Testis (tissue), 2 donors: ENCODE data around the gene LRFN5.
A peak's percentile ranks its signal among the peaks of the same experiment; 100 is the strongest.

ENCODE experiments used
- POLR2A ChIP-seq: fragments of 450-650 bp; IDR thresholded peaks from one replicate; pipeline ENCODE4 v1.6.1; 2017; ENCODE audit warnings: antibody characterized with exemption, mild to moderate bottlenecking, moderate library complexity
- TF ChIP-seq, protein P1 (sequence below), 3 experiments: fragments of 450-650 bp in 2 of 3; fragments of 200-600 bp in 1 of 3; sonication (generic) in 1 of 3; IDR thresholded peaks; one replicate each; pipeline ENCODE4 v1.5.1; 2016 to 2019; ENCODE audit warnings: antibody characterized with exemption in 3 of 3, mild to moderate bottlenecking in 2 of 3, moderate library complexity in 1 of 3

DNA sequence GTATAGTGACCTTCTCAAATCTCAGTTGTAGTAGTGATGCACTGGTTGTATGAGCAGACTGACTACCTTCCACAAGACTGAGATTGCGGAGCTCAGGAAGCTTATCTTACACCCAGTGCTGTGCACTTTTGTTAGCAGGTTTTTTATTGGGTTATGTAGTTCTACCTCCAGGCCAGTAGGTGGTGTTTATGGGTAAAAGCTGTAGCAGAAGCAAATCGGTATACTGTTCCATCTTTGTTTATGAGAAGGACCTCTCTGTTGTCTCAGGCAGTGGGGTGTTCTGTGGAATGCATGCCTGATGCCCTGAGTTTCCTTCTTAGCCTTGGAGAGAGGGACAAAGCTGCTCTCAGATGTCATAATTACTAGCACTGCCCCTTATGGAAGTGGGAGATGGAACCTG, 217.8 kb downstream of the LRFN5 start:
- TF ChIP-seq, protein P1, sequence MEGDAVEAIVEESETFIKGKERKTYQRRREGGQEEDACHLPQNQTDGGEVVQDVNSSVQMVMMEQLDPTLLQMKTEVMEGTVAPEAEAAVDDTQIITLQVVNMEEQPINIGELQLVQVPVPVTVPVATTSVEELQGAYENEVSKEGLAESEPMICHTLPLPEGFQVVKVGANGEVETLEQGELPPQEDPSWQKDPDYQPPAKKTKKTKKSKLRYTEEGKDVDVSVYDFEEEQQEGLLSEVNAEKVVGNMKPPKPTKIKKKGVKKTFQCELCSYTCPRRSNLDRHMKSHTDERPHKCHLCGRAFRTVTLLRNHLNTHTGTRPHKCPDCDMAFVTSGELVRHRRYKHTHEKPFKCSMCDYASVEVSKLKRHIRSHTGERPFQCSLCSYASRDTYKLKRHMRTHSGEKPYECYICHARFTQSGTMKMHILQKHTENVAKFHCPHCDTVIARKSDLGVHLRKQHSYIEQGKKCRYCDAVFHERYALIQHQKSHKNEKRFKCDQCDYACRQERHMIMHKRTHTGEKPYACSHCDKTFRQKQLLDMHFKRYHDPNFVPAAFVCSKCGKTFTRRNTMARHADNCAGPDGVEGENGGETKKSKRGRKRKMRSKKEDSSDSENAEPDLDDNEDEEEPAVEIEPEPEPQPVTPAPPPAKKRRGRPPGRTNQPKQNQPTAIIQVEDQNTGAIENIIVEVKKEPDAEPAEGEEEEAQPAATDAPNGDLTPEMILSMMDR (IDR thresholded peaks at IDR 0.05) = peak in 1 of 3 experiments; percentile 31
- TF ChIP-seq POLR2A = no peak
